Endothelial cell of umbilical vein (primary cell): Measurements from ENCODE around the gene DLG1. TPM values are rescaled to one million over a fixed set of nuclear protein-coding genes. Genes with fewer than 3 reads are reported as not detected.

Experiments
- BruUV-seq: library from RNA; stranded (reverse); fragments of 400-500 nt; replicated peaks from 2 replicates; lab custom pipeline; 2021; lab: Mats Ljungman, UMichigan
- CTCF ChIA-PET: fragments of 300-600, 350-600 bp; sonication (Branson Sonifier 250); formaldehyde crosslinking; loops from one replicate; lab custom pipeline; 2021; ENCODE audit warnings: antibody characterized with exemption, inconsistent platforms; lab: Charles Lee
- POLR2A ChIA-PET: fragments of 300-600, 350-600 bp; sonication (Branson Sonifier 250); formaldehyde crosslinking; loops from one replicate; lab custom pipeline; 2021; ENCODE audit warnings: antibody characterized with exemption, inconsistent platforms; lab: Charles Lee
- DNase-seq: peaks from one replicate; pipeline ENCODE4 v3.0.0-alpha.2; 2011; ENCODE audit warnings: low read depth, low spot score
- FAIRE-seq: peaks from 2 replicates; lab custom pipeline; 2011; peaks lifted over from hg19 to GRCh38; lab: Jason Lieb, UNC
- H2AFZ ChIP-seq: 2 replicates; pipeline ENCODE4 v1.6.0; 2012; ENCODE audit warnings: low read depth, low read length, control low read depth, inconsistent platforms
- H3K27ac ChIP-seq: 2 replicates; pipeline ENCODE4 v1.5.1; 2011; ENCODE audit warnings: low read depth, mild to moderate bottlenecking, control low read depth, low read length, moderate library complexity; ENCODE audit not compliant: insufficient read depth
- H3K27me3 ChIP-seq, 2 experiments: 2 replicates each; pipeline versions ENCODE4 v1.6.0 to v1.6.1; 2011; ENCODE audit warnings: low read length in 2 of 2, mixed read lengths in 1 of 2; ENCODE audit not compliant: control insufficient read depth in 2 of 2, insufficient read depth in 2 of 2
- H3K36me3 ChIP-seq, 2 experiments: 2 replicates in 1 of 2; 3 replicates in 1 of 2; pipeline ENCODE4 v1.5.1; 2011; ENCODE audit warnings: low read length in 2 of 2, mild to moderate bottlenecking in 1 of 2, moderate library complexity in 1 of 2; ENCODE audit not compliant: control insufficient read depth in 2 of 2, insufficient read depth in 2 of 2; ENCODE audit errors: extremely low read depth in 1 of 2
- H3K4me1 ChIP-seq: 3 replicates; pipeline ENCODE4 v1.5.1; 2011; ENCODE audit warnings: mild to moderate bottlenecking, low read length; ENCODE audit not compliant: control insufficient read depth, insufficient read depth; ENCODE audit errors: extremely low read depth
- H3K4me2 ChIP-seq: 2 replicates; pipeline ENCODE4 v1.6.1; 2011; ENCODE audit warnings: low read length, control low read depth, mixed read lengths; ENCODE audit not compliant: insufficient read depth
- H3K4me3 ChIP-seq, 3 experiments: fragments of 200-600 bp in 1 of 3; sonication (generic), shearing (Covaris generic) in 1 of 3; replicated peaks in 1 of 3; 2 replicates each; pipeline ENCODE4 v1.5.1; 2011 to 2016; ENCODE audit warnings: control low read depth in 3 of 3, low read length in 3 of 3, mild to moderate bottlenecking in 2 of 3, inconsistent platforms in 1 of 3, low read depth in 1 of 3, moderate library complexity in 1 of 3; ENCODE audit not compliant: insufficient read depth in 1 of 3
- H3K79me2 ChIP-seq: 2 replicates; pipeline ENCODE4 v1.6.0; 2012; ENCODE audit warnings: low read length, inconsistent platforms; ENCODE audit not compliant: control insufficient read depth, insufficient read depth
- H3K9ac ChIP-seq: replicated peaks from 2 replicates; pipeline ENCODE3; 2011; ENCODE audit warnings: low read length, control low read depth; ENCODE audit not compliant: insufficient read depth; ENCODE audit errors: extremely low read depth
- H3K9me1 ChIP-seq: replicated peaks from 3 replicates; pipeline ENCODE4 v1.6.0; 2011; ENCODE audit warnings: mild to moderate bottlenecking, low read length; ENCODE audit not compliant: control insufficient read depth, insufficient read depth; ENCODE audit errors: extremely low read depth
- H3K9me3 ChIP-seq: replicated peaks from 2 replicates; pipeline ENCODE4 v1.5.1; 2012; ENCODE audit warnings: low read length, inconsistent platforms; ENCODE audit not compliant: control insufficient read depth, insufficient read depth
- H4K20me1 ChIP-seq: replicated peaks from 2 replicates; pipeline ENCODE3; 2011; ENCODE audit warnings: mild to moderate bottlenecking, low read length; ENCODE audit not compliant: control insufficient read depth, insufficient read depth; ENCODE audit errors: extremely low read depth
- CTCF ChIP-seq, 2 donors: IDR thresholded peaks; 1 replicate in 1 of 2; 2 replicates in 1 of 2; pipeline ENCODE4 v1.5.1; 2011; ENCODE audit warnings: low read length in 2 of 2, mild to moderate bottlenecking in 2 of 2, moderate library complexity in 2 of 2, control low read depth in 1 of 2, inconsistent platforms in 1 of 2, low read depth in 1 of 2; ENCODE audit not compliant: insufficient read depth in 1 of 2; ENCODE audit errors: extremely low read depth in 1 of 2
- EZH2 ChIP-seq: IDR thresholded peaks from 2 replicates; pipeline ENCODE4 v1.6.1; 2012; ENCODE audit warnings: borderline replicate concordance, low read depth, mild to moderate bottlenecking, moderate library complexity, low read length, inconsistent platforms; ENCODE audit not compliant: severe bottlenecking
- FOS ChIP-seq: IDR thresholded peaks from 2 replicates; pipeline ENCODE4 v1.6.1; 2011; ENCODE audit warnings: mild to moderate bottlenecking, low read length, moderate library complexity, borderline replicate concordance; ENCODE audit not compliant: insufficient read depth
- GATA2 ChIP-seq: IDR thresholded peaks from 2 replicates; pipeline ENCODE4 v1.7.0; 2011; ENCODE audit warnings: low read depth, mild to moderate bottlenecking, moderate library complexity, mixed read lengths, low read length; ENCODE audit not compliant: insufficient read length, insufficient read depth
- JUN ChIP-seq: IDR thresholded peaks from 2 replicates; pipeline ENCODE4 v1.6.1; 2011; ENCODE audit warnings: borderline replicate concordance, low read depth; ENCODE audit not compliant: insufficient read length, insufficient read depth
- MAX ChIP-seq: IDR thresholded peaks from 2 replicates; pipeline ENCODE4 v1.6.1; 2011; ENCODE audit not compliant: insufficient read depth, insufficient read length
- MYC ChIP-seq: IDR thresholded peaks from one replicate; pipeline ENCODE4 v1.6.1; 2011; ENCODE audit warnings: mild to moderate bottlenecking, low read depth, low read length
- POLR2A ChIP-seq: IDR thresholded peaks from 2 replicates; pipeline ENCODE4 v1.6.1; 2012; ENCODE audit warnings: low read depth, mild to moderate bottlenecking, control low read depth, low read length
- POLR2AphosphoS5 ChIP-seq: IDR thresholded peaks from 2 replicates; pipeline ENCODE4 v1.6.1; 2012; ENCODE audit warnings: low read depth, mild to moderate bottlenecking, control low read depth, low read length, moderate library complexity; ENCODE audit not compliant: insufficient read depth
- dilution Hi-C: fragments of 300-500 bp; cut with MboI; formaldehyde crosslinking; loops from one replicate; pipeline ENCODE4 v1.15.0; 2019; ENCODE audit warnings: low sequenced_read_pairs; ENCODE audit not compliant: extremely low pct_ligation_motif_present
- intact Hi-C: fragments of 100-400 bp; cut with micrococcal nuclease; formaldehyde crosslinking; loops from one replicate; pipeline ENCODE4 v1.10.0; 2022
- polyA plus RNA-seq, 4 experiments: library from polyadenylated mRNA; depleted of rRNA in 3 of 4; stranded (reverse) in 3 of 4; unstranded in 1 of 4; fragments of >200 nt; gene quantifications; 2 replicates each; pipeline versions ENCODE4 v1.2.1 to v1.2.3, GENCODE V29; 2011 to 2012; ENCODE audit warnings: missing spikeins in 1 of 4
- total RNA-seq: library from RNA; stranded (reverse); gene quantifications from 2 replicates; pipeline ENCODE4 v1.2.3, GENCODE V29; 2021

Gene DLG1
- total and polyA plus RNA-seq, 2 donors (not counting 3 experiments of a cell fraction or from before 2014, with no cell fraction given) = 26.5 to 80.1 TPM

- intact Hi-C loops = no loop called here
- Histone ChIP-seq H3K9me3 (no peaks in the 10 kb centered on the region), H3K36me3 (no peaks in the 10 kb centered on the region), H3K79me2 (no peaks in the 10 kb centered on the region), H3K9me1 (no peaks in the 10 kb centered on the region), H3K4me1 (no peaks in the 10 kb centered on the region), H3K27ac (no peak overlapping the region), H3K27me3 (peaks cover 6 to 18% of the 10 kb centered on the region in 2 experiments), H3K4me2 (no peak overlapping the region), H3K4me3 (no peak overlapping the region), H4K20me1 (no peaks in the 10 kb centered on the region), H3K9ac (no peak overlapping the region), H2AFZ (no peak overlapping the region)
- ChIA-PET CTCF (interaction anchor here (0.6 to 2.0 kb wide), 4 partner anchors 9 to 13 kb away, joined by 3 to 10 read pairs (median 6); partner anchors contain the start of gene MELTF), POLR2A (no interaction called here)
- no TSS peak for BruUV-seq
- dilution Hi-C loops = no loop called here
- DNase-seq (no peak), FAIRE-seq (no peak)
- no peak for TF ChIP-seq MAX
- no peak for TF ChIP-seq POLR2AphosphoS5
- no peak for TF ChIP-seq GATA2
- no peak for TF ChIP-seq CTCF (IDR thresholded peaks at IDR 0.05; ENCODE audit: extremely low read depth in 1 of 2, insufficient read depth in 1 of 2, low read depth in 1 of 2, low read length in 2 of 2)
- no peak for TF ChIP-seq POLR2A
- no peak for TF ChIP-seq MYC
- no peak for TF ChIP-seq EZH2
- TF ChIP-seq JUN = no peak
- no peak for TF ChIP-seq FOS
These were observed 282.3 kb downstream of the DLG1 start for GRCh38 chr3:197015790-197016736.
